NOMO-1 treated with DMSO at 0.1 percent for 48 hours (cell line): ENCODE measurements around the gene MEX3D.

Source experiments
- DNase-seq: peaks from one replicate; lab custom pipeline; 2025; ENCODE audit not compliant: unreplicated experiment; lab: John Stamatoyannopoulos, UW

Gene MEX3D

GRCh38 chr19:1574354-1575136, 6.4 kb upstream of the MEX3D start:
- no peak for DNase-seq

GRCh38 chr19:1572795-1573194, 4.7 kb upstream of the MEX3D start:
- no peak for DNase-seq

DNA sequence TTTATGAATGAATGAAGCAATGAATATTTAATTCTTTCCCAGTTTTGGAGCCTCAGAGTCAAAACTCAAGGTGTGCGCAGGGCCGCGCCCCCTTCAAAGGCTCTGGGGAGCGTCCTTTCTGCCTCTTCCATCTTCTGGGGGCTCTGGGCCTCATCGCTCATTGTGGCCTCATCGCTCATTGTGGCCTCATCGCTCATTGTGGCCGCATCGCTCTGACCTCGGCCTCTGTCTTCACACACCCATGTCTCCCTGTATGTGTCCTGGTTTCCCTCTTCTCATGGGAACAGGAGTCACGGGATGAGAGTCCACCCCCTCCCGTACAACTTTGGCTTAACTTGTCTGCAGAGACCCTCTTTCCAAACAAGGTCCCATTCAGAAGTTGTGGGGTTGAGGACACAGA, 3.2 kb upstream of the MEX3D start:
- no peak for DNase-seq

GRCh38 chr19:1570836-1571235, 2.7 kb upstream of the MEX3D start:
- DNase-seq = no peak

- DNase-seq = no peak
Observed at GRCh38 chr19:1569997-1570396, 1.9 kb upstream of the MEX3D start.

- no peak for DNase-seq
Observed at GRCh38 chr19:1567848-1568227, 287 bp downstream of the MEX3D start.

GRCh38 chr19:1567116-1567847, 843 bp downstream of the MEX3D start:
- no peak for DNase-seq

DNA sequence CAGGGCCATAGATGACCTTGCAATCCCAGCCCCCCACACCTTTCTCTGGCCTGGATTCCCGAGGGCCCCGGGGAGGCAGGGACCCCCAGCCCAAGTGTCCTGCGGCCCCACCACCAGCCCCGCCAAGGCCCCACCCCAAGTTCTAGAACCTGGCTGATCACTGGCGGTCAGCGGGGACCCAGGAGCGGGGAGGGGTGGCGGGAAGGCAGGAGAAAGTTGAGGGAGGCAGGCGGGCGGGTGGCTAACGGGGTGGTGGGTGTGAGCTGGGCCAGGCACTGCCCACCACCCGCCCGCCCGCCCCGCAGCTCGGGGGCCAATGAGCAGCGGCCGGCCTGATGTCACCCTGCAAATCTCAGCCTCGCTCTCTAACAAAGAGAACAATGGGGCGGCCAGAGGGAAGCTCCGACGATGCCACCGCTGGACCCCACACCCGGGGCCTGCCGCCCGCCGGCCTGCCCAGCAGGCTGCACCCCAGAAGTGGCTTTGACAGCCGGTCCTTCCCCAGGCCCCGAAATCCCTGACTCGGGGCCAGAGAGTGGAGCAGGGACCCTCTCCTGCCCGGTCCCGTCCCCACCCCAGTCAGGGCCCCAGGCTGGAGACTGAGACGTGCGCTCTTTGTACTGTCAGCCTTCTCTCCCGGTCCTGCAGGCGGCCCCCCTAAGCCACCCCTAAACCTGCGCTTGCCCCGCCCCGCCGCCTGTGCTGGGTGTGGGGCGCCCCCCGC, 1.6 kb downstream of the MEX3D start:
- DNase-seq = no peak

DNA sequence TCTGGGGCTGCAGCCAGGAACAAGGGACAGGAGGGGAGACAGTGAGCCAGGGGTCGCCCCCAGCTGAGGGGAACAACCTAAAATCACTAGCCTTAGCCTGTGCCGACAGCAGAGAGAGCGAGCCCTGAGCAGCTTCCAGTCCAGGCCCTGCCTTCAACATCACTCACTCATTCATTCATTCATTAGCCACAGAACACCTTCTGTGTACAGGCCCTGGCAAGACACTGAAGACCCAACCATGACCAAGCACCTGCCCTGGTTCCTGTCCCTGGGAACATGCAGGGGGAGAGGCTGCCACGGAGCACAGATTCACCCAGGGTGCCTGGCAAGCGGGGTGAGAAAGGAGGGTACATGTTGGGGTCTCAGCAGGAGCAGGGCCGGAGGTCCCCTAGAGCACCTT, 4.9 kb downstream of the MEX3D start:
- no peak for DNase-seq

DNA sequence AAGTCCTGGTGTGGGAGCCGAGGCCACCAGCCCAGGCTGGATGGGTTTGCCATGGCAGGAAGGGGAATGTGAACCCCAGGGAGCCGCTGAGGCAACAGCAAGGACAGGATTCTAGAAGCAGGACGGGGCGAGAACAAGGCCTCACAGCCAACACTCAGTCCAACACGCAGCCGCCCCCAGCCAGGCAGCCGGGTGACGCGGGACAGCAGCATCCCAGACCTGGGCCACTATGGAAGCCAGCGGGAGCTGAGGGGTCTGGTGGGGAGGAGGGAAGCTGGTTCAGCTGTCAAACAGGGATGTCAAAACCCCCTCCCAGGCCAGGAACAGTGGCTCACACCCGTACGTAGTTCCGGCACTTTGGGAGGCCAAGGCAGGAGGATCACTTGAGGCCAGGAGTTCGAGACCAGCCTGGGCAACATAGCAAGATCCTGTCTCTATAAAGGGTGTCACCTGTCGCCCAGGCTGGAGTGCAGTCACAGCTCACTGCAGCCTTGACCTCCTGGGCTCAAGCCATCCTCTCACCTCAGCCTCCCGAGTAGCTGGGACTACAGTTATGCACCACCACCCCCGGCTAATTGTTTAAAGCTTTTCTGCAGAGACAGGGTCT, 6.8 kb downstream of the MEX3D start:
- no peak for DNase-seq

GRCh38 chr19:1560286-1560882, 7.7 kb downstream of the MEX3D start:
- DNase-seq = no peak

GRCh38 chr19:1558552-1558951, 9.6 kb downstream of the MEX3D start:
- no peak for DNase-seq

DNA sequence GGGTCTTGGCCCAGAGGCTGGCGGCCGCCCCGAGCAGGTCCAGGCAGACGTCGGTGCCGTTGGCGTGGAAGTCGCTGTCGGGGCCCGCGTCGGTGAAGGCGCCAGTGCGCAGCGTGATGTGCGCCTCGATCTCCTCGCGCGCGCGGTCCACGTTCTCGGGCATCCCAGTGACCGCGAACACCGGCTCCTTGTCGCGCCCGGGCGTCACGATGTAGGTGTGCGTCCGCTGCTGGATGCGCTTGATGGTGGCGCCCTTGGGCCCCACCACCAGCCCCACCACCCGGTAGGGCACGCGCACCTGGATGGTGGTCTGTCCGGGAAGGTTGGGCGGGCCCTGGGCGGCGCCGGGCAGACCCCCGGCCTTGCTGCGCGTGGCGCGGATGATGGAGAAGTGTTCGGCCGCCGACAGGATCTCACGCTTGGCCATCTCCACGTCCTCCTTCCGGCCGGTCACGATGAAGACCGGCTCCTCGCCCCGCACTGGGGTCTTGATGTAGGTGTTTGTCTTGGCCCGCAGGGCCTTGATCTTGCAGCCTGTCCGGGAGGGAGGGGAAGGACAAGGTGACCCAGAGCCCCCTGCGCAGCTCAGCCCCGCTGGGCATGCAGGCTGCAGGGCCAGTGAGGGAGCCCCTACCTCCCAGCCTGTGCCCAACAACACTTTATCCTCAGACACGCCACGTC, 11.6 kb downstream of the MEX3D start:
- DNase-seq = no peak

GRCh38 chr19:1555487-1556389, 12.4 kb downstream of the MEX3D start:
- DNase-seq = no peak

DNA sequence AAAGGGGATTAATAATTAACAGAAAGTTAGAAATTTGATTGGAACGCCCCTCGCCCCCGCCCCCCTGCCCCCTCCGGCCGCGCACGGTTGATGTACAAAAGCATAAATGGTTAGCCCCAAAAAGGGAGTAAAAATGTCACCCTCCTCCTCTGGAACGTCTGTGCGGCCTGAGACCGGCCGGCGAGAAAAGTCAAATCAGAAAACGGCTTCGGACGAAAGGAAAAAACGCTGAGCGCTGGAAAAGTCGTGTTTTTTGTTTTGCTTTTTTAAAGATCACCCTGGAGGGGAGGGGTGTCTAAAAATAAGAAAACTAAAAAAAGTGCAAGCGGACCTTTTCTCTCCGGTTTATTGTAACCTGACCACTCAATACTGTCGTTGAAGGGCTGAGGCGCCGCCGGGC, 13.2 kb downstream of the MEX3D start:
- DNase-seq = no peak

- DNase-seq = no peak
Observed at GRCh38 chr19:1553415-1553814, 14.7 kb downstream of the MEX3D start.

- DNase-seq = no peak
Observed at GRCh38 chr19:1551068-1552040, 16.8 kb downstream of the MEX3D start.

GRCh38 chr19:1549332-1549945, 18.7 kb downstream of the MEX3D start:
- no peak for DNase-seq
